K562 (cell line): ENCODE data around the gene AXIN2. TPM values are rescaled to one million over a fixed set of nuclear protein-coding genes. Genes with fewer than 3 reads are reported as not detected.

Source experiments
- ATAC-seq: fragments of 200-7000 bp; cut with Tn5 transposase; 3 replicates; pipeline ENCODE4 v1.9.1; 2020; ENCODE audit warnings: moderate library complexity
- BruUV-seq: library from RNA; stranded (reverse); fragments of 400-500 nt; replicated peaks from 2 replicates; lab custom pipeline; 2021; lab: Mats Ljungman, UMichigan
- CTCF ChIA-PET: fragments of 300-600 bp; formaldehyde crosslinking; extraction: SDS; loops from one replicate; lab custom pipeline; 2021; ENCODE audit warnings: low intra/inter-chr PET ratio; lab: Yijun Ruan, JAX
- POLR2A ChIA-PET: fragments of 300-600, 350-650 bp; sonication (Branson Sonifier 250); formaldehyde crosslinking; extraction: SDS; loops from one replicate; lab custom pipeline; 2021; ENCODE audit warnings: antibody characterized with exemption, inconsistent platforms; lab: Yijun Ruan, JAX
- DNase-seq, 4 experiments: peaks; one replicate each; pipeline versions ENCODE4 v3.0.0 to v3.0.0-alpha.2; 2011 to 2018; ENCODE audit warnings: low spot score in 3 of 4, mixed read lengths in 3 of 4; ENCODE audit errors: extremely low read depth in 1 of 4
- FAIRE-seq: peaks from 2 replicates; lab custom pipeline; 2011; peaks lifted over from hg19 to GRCh38; lab: Jason Lieb, UNC
- H2AFZ ChIP-seq: 2 replicates; pipeline ENCODE4 v1.6.0; 2011; ENCODE audit warnings: low read depth, low read length, control low read depth, inconsistent platforms
- H3K27ac ChIP-seq: fragments of 200-600 bp; 3 replicates; pipeline ENCODE4 v1.8.0; 2011; ENCODE audit warnings: low read depth, mild to moderate bottlenecking, control low read depth, inconsistent platforms, low read length, moderate library complexity, mixed read lengths; ENCODE audit errors: extremely low read depth
- H3K27me3 ChIP-seq, 2 experiments: fragments of 300-600 bp in 1 of 2; 2 replicates in 1 of 2; 3 replicates in 1 of 2; pipeline versions ENCODE4 v1.6.0 to v1.8.0; 2011; ENCODE audit warnings: inconsistent platforms in 2 of 2, low read length in 2 of 2, mild to moderate bottlenecking in 1 of 2, mixed read lengths in 1 of 2, moderate library complexity in 1 of 2; ENCODE audit not compliant: control insufficient read depth in 2 of 2, insufficient read depth in 2 of 2
- H3K36me3 ChIP-seq: fragments of 300-600 bp; 3 replicates; pipeline ENCODE4 v1.8.0; 2011; ENCODE audit warnings: mild to moderate bottlenecking, low read length, inconsistent platforms; ENCODE audit not compliant: control insufficient read depth, insufficient read depth
- H3K4me1 ChIP-seq, 2 experiments: fragments of 200-600 bp in 1 of 2; replicated peaks in 1 of 2; 2 replicates in 1 of 2; 3 replicates in 1 of 2; pipeline versions ENCODE4 v1.5.1 to v1.8.0; 2011; ENCODE audit warnings: inconsistent platforms in 2 of 2, low read length in 2 of 2, mild to moderate bottlenecking in 1 of 2, mixed read lengths in 1 of 2, moderate library complexity in 1 of 2; ENCODE audit not compliant: control insufficient read depth in 2 of 2, insufficient read depth in 2 of 2
- H3K4me2 ChIP-seq: 2 replicates; pipeline ENCODE4 v1.6.1; 2011; ENCODE audit warnings: low read length, control low read depth, inconsistent platforms, mixed read lengths; ENCODE audit not compliant: insufficient read depth
- H3K4me3 ChIP-seq: fragments of 200-600 bp; sonication (generic), shearing (Covaris generic); 2 replicates; pipeline ENCODE4 v1.5.1; 2016; ENCODE audit warnings: control low read depth, inconsistent platforms
- H3K79me2 ChIP-seq: fragments of 200-600 bp; 3 replicates; pipeline ENCODE4 v1.8.0; 2011; ENCODE audit warnings: low read length, inconsistent platforms; ENCODE audit not compliant: control insufficient read depth, insufficient read depth
- H3K9ac ChIP-seq, 2 experiments: 2 replicates each; pipeline versions ENCODE4 v1.6.0 to v1.6.1; 2011; ENCODE audit warnings: low read depth in 2 of 2, low read length in 2 of 2, control low read depth in 1 of 2, inconsistent platforms in 1 of 2, mild to moderate bottlenecking in 1 of 2, mixed read lengths in 1 of 2; ENCODE audit not compliant: insufficient read depth in 1 of 2
- H3K9me1 ChIP-seq: one replicate; pipeline ENCODE4 v1.6.0; 2011; ENCODE audit warnings: inconsistent platforms, mild to moderate bottlenecking, low read length, moderate library complexity; ENCODE audit not compliant: control insufficient read depth, insufficient read depth
- H3K9me3 ChIP-seq: replicated peaks from 2 replicates; pipeline ENCODE4 v1.5.1; 2011; ENCODE audit warnings: low read depth, low read length, inconsistent platforms; ENCODE audit not compliant: control insufficient read depth, insufficient read depth
- H4K20me1 ChIP-seq: replicated peaks from 2 replicates; pipeline ENCODE4 v1.6.1; 2011; ENCODE audit warnings: low read length, inconsistent platforms, mixed read lengths; ENCODE audit not compliant: control insufficient read depth, insufficient read depth
- ARID1B ChIP-seq: fragments of 450-650 bp; IDR thresholded peaks from 2 replicates; pipeline ENCODE4 v1.6.1; 2016; ENCODE audit warnings: antibody characterized with exemption, mild to moderate bottlenecking, inconsistent platforms
- CREB1 ChIP-seq, 2 experiments: sonication (generic) in 1 of 2; formaldehyde crosslinking in 1 of 2; IDR thresholded peaks; 2 replicates each; pipeline versions ENCODE4 v1.6.1 to v1.8.0; 2012 to 2022; ENCODE audit warnings: inconsistent platforms in 1 of 2, mild to moderate bottlenecking in 1 of 2, missing genetic modification reagents in 1 of 2, moderate library complexity in 1 of 2
- ELF1 ChIP-seq: fragments of 200-800 bp; sonication (Bioruptor generic); IDR thresholded peaks from 2 replicates; pipeline ENCODE4 v1.6.1; 2016; ENCODE audit warnings: missing genetic modification characterization, missing compliant biosample characterization
- GTF2A2 ChIP-seq: IDR thresholded peaks from 2 replicates; pipeline ENCODE4 v1.6.1; 2016; ENCODE audit warnings: mild to moderate bottlenecking, missing genetic modification characterization, missing compliant biosample characterization
- HNRNPLL ChIP-seq: fragments of 200-400 bp; formaldehyde crosslinking; IDR thresholded peaks from 2 replicates; pipeline ENCODE4 v1.6.1; 2017; ENCODE audit warnings: low read length, low read depth, mild to moderate bottlenecking; ENCODE audit not compliant: poor library complexity, severe bottlenecking
- KAT2B ChIP-seq: IDR thresholded peaks from one replicate; pipeline ENCODE4 v1.6.1; 2012; ENCODE audit warnings: low read depth, mild to moderate bottlenecking, control low read depth, inconsistent platforms, low read length, moderate library complexity
- NFE2L1 ChIP-seq: fragments of 450-650 bp; IDR thresholded peaks from 2 replicates; pipeline ENCODE4 v1.6.1; 2016; ENCODE audit warnings: missing genetic modification characterization, low read depth, mild to moderate bottlenecking, missing compliant biosample characterization, moderate library complexity, borderline replicate concordance
- PHF8 ChIP-seq: fragments of 200-600 bp; sonication (generic); IDR thresholded peaks from 2 replicates; pipeline ENCODE4 v1.6.1; 2012; ENCODE audit warnings: mixed run types, mild to moderate bottlenecking, inconsistent platforms, low read length, moderate library complexity, borderline replicate concordance
- RBBP5 ChIP-seq: fragments of 200-600 bp; sonication (generic); IDR thresholded peaks from 2 replicates; pipeline ENCODE4 v1.6.1; 2012; ENCODE audit warnings: borderline replicate concordance, mild to moderate bottlenecking, low read length, control low read depth, inconsistent platforms; ENCODE audit not compliant: insufficient read depth, poor library complexity, severe bottlenecking
- RBM15 ChIP-seq: fragments of 200-400 bp; formaldehyde crosslinking; IDR thresholded peaks from 2 replicates; pipeline ENCODE4 v1.6.1; 2018; ENCODE audit warnings: mild to moderate bottlenecking, low read length, moderate library complexity; ENCODE audit not compliant: insufficient read depth
- TAF1 ChIP-seq: IDR thresholded peaks from 2 replicates; pipeline ENCODE4 v1.6.1; 2011; ENCODE audit warnings: mild to moderate bottlenecking, low read length, moderate library complexity; ENCODE audit not compliant: insufficient read depth, control insufficient read depth, severe bottlenecking; ENCODE audit errors: extremely low read depth
- TCF3 ChIP-seq: sonication (generic); formaldehyde crosslinking; IDR thresholded peaks from 2 replicates; pipeline ENCODE4 v1.4.0; 2020; ENCODE audit warnings: mild to moderate bottlenecking, missing genetic modification reagents
- ZNF134 ChIP-seq: fragments of 250-450 bp; sonication (Bioruptor Pico); conservative IDR thresholded peaks from 2 replicates; pipeline ENCODE4 v1.4.0; 2020
- WGBS: fragments of 100-300 bp; shearing (Covaris generic); methylation state at CpG from one replicate; pipeline ENCODE4 v1.1.6; 2016; ENCODE audit warnings: low coverage, mixed read lengths; ENCODE audit not compliant: insufficient coverage; ENCODE audit errors: missing lambda C conversion rate; 5-methylcytosine and 5-hydroxymethylcytosine counted together
- in situ Hi-C: fragments of 300-500 bp; cut with MboI; formaldehyde crosslinking; loops from 4 replicates; pipeline ENCODE4 v1.15.0; 2018; ENCODE audit warnings: inconsistent platforms, mixed read lengths
- intact Hi-C: fragments of 100-400 bp; cut with micrococcal nuclease; formaldehyde crosslinking; loops from 2 replicates; pipeline ENCODE4 v1.14.2; 2022
- polyA plus RNA-seq, 8 experiments: library from polyadenylated mRNA; depleted of rRNA in 4 of 8; stranded (reverse) in 5 of 8; unstranded in 3 of 8; fragments of >200 nt; fragmentation: Nextera tagmentation in 2 of 8; fragmentation: Illumina TruSeq in 1 of 8; extraction: Ambion mirVana in 2 of 8; extraction: Trizol in 1 of 8; gene quantifications; 2 replicates each; pipeline versions ENCODE4 v1.2.1 to v1.2.3, GENCODE V29; 2011 to 2014; ENCODE audit warnings: inconsistent platforms in 1 of 8, missing spikeins in 1 of 8
- total RNA-seq, 7 experiments: library from RNA; depleted of rRNA in 6 of 7; stranded (reverse); fragments of >200 nt in 6 of 7; fragmentation: Illumina TruSeq in 2 of 7; extraction: Trizol in 2 of 7; gene quantifications; 2 replicates each; pipeline versions ENCODE4 v1.2.1 to v1.2.3, GENCODE V29; 2011 to 2021; ENCODE audit warnings: low replicate concordance in 1 of 7
- TF ChIP-seq, protein P1 (sequence below): sonication (generic); formaldehyde crosslinking; IDR thresholded peaks from 2 replicates; pipeline ENCODE4 v1.9.0; 2022; ENCODE audit warnings: mild to moderate bottlenecking, missing genetic modification reagents
- TF ChIP-seq, protein P2 (sequence below): IDR thresholded peaks from 3 replicates; pipeline ENCODE4 v1.6.1; 2011; ENCODE audit warnings: borderline replicate concordance, mild to moderate bottlenecking; ENCODE audit not compliant: insufficient read length, insufficient read depth
- TF ChIP-seq, protein P3 (sequence below): sonication (generic); formaldehyde crosslinking; IDR thresholded peaks from 2 replicates; pipeline ENCODE4 v1.4.0; 2020; ENCODE audit warnings: mild to moderate bottlenecking, missing genetic modification reagents

The AXIN2 gene
- total and polyA plus RNA-seq, 9 of the 15 experiments (the other 6 are each of a cell fraction or from before 2014, with no cell fraction given) = 0.21 to 3.3 (median 1.2) TPM

DNA sequence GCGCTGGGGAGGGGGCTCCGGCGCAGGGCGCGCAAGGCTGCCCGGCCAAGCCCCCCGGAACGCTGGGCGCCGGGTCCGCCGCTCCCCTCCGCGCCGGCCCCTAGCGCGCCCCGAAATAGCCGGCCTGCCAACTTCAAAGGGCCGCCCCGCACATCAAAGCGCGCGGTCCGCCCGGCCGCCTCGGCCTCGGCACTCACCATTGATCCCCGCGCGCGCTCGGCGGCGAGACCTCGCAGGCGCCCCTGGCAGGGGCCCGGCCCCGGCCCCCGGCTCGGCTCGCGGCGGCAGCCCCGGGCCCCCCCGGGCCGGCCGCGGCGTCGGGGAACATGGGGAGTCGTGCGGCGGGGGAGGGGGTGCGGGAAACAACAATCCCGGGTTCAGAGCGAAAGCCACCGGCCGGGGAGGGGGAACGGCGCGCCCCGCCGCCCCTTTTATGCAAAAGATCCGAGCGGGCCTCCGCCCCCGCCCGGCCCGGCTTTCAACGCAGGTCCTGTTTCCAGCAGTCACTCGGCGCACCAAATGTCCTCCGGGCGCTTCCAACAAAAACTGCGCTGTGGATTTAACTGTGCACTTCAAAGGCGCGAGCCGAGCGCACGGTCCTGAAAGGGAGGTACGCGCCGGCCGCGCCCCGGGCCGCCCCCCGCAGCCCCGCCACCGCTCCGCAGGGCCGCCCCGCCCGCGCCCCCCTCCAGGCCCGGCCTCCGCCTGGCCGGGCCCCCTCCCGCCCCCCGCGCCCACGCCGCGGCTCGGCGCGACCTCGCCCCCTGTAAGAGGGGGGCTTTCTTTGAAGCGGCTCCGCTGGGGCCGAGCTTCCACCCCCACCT, 608 bp downstream of the AXIN2 start:
- Histone ChIP-seq H3K9me3 (no peaks in the 10 kb centered on the region), H3K27ac (peak overlapping the region; percentile 80; the same call in 1 of the 3 replicates), H3K36me3 (no peaks in the 10 kb centered on the region), H4K20me1 (0 out of 2 replicates have a peak, but pooled peaks cover 5% of the 10 kb centered on the region), H3K9ac (peak overlapping the region; percentile 54 to 90; a peak in 3 of 4 replicates), H3K4me2 (peak overlapping the region; percentile 46; the same call in 1 of the 2 replicates), H3K27me3 (no peaks in the 10 kb centered on the region; a peak in 2 of 5 replicates), H3K4me1 (peaks cover 4 to 19% of the 10 kb centered on the region in 2 experiments; a peak in 4 of 5 replicates), H2AFZ (peak overlapping the region; percentile 63; the same call in 1 of the 2 replicates), H3K9me1 (peaks cover 5% of the 10 kb centered on the region), H3K4me3 (peak overlapping the region; percentile 51), H3K79me2 (no peaks in the 10 kb centered on the region)
- in situ Hi-C loops (no loop called here), intact Hi-C loops (no loop called here)
- FAIRE-seq (peak; percentile 68), DNase-seq (peak; percentile 71 to 82 (median 78)), ATAC-seq (peak; percentile 75)
- no TSS peak for BruUV-seq
- POLR2A ChIA-PET = no interaction called here
- CTCF ChIA-PET = interaction anchor here (0.7 kb wide), 2 partner anchors 266 to 270 kb away, joined by 3 read pairs; no protein-coding TSS in a partner anchor
- 2% methylated on average over 43 of the region's 113 CpGs for WGBS
- TF ChIP-seq, protein P1, sequence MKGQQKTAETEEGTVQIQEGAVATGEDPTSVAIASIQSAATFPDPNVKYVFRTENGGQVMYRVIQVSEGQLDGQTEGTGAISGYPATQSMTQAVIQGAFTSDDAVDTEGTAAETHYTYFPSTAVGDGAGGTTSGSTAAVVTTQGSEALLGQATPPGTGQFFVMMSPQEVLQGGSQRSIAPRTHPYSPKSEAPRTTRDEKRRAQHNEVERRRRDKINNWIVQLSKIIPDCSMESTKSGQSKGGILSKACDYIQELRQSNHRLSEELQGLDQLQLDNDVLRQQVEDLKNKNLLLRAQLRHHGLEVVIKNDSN (CRISPR knock-in tag) = no peak
- TF ChIP-seq NFE2L1 (no peak), HNRNPLL (peak; percentile 56), TCF3 (CRISPR knock-in tag) (no peak), PHF8 (peak; percentile 13; the same call in 1 of the 2 replicates), ARID1B (no peak), CREB1 (IDR thresholded peaks at IDR 0.05) (no peak), CREB1 (CRISPR knock-in tag; IDR thresholded peaks at IDR 0.05) (no peak), RBBP5 (no peak), RBM15 (no peak), ELF1 (no peak), KAT2B (no peak), GTF2A2 (tag) (no peak), TAF1 (peak; percentile 19), ZNF134 (no peak)
- TF ChIP-seq, protein P2, sequence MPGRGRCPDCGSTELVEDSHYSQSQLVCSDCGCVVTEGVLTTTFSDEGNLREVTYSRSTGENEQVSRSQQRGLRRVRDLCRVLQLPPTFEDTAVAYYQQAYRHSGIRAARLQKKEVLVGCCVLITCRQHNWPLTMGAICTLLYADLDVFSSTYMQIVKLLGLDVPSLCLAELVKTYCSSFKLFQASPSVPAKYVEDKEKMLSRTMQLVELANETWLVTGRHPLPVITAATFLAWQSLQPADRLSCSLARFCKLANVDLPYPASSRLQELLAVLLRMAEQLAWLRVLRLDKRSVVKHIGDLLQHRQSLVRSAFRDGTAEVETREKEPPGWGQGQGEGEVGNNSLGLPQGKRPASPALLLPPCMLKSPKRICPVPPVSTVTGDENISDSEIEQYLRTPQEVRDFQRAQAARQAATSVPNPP = no peak
- TF ChIP-seq, protein P3, sequence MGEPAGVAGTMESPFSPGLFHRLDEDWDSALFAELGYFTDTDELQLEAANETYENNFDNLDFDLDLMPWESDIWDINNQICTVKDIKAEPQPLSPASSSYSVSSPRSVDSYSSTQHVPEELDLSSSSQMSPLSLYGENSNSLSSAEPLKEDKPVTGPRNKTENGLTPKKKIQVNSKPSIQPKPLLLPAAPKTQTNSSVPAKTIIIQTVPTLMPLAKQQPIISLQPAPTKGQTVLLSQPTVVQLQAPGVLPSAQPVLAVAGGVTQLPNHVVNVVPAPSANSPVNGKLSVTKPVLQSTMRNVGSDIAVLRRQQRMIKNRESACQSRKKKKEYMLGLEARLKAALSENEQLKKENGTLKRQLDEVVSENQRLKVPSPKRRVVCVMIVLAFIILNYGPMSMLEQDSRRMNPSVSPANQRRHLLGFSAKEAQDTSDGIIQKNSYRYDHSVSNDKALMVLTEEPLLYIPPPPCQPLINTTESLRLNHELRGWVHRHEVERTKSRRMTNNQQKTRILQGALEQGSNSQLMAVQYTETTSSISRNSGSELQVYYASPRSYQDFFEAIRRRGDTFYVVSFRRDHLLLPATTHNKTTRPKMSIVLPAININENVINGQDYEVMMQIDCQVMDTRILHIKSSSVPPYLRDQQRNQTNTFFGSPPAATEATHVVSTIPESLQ = no peak
